Measurements from ENCODE around the gene MTG2.

DNA sequence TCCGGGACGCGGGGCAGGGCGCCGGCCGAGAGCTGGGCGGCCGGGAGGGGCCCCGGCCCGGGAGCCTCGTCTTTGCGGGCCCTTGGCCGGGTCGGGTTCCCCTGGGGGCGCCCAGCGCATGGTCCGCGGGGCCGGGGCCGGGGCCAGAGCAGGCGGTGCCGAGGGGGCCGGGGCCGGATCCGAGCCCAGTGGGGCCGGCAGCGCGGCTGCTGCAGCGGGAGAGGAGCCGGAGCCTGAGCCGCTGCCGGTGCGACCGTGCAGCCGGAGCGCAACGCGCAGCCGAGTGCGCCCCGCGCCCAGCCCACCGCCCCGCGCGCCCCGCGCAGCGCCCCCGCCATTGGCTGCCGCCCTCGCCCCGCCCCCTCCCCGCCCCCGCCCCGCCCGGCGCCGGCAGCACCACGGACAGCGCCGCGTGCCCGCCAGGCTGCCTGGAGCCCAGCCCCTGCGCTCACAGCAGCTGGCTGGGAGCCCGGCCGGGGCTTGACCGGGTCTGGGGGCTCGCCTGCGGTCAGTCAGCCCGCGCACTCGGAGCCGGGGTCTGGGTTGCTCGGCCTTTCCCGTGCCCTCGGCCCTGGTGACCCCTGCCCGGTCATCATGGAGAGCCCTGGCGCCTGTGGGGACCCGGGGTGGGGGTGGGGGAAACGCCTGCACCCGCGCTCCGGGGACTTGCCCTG, 37.3 kb downstream of the MTG2 start, which contains the start of gene HRH3:
- TF ChIP-seq, protein P1, sequence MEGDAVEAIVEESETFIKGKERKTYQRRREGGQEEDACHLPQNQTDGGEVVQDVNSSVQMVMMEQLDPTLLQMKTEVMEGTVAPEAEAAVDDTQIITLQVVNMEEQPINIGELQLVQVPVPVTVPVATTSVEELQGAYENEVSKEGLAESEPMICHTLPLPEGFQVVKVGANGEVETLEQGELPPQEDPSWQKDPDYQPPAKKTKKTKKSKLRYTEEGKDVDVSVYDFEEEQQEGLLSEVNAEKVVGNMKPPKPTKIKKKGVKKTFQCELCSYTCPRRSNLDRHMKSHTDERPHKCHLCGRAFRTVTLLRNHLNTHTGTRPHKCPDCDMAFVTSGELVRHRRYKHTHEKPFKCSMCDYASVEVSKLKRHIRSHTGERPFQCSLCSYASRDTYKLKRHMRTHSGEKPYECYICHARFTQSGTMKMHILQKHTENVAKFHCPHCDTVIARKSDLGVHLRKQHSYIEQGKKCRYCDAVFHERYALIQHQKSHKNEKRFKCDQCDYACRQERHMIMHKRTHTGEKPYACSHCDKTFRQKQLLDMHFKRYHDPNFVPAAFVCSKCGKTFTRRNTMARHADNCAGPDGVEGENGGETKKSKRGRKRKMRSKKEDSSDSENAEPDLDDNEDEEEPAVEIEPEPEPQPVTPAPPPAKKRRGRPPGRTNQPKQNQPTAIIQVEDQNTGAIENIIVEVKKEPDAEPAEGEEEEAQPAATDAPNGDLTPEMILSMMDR (IDR thresholded peaks at IDR 0.05), result no peak
- TF ChIP-seq POLR2A (IDR thresholded peaks at IDR 0.05) (no peak), POLR2AphosphoS5 (IDR thresholded peaks at IDR 0.05) (no peak)
